Loucy (cell line): ENCODE measurements around the gene KLC4.

Experiments used
- H2AFZ ChIP-seq: fragments of 200-600 bp; sonication (generic); 2 replicates; pipeline ENCODE4 v1.6.0; 2016; ENCODE audit warnings: antibody characterized with exemption, mild to moderate bottlenecking, low read length, moderate library complexity
- H3F3A ChIP-seq: fragments of 200-600 bp; 2 replicates; pipeline ENCODE4 v1.6.0; 2016; ENCODE audit warnings: antibody characterized with exemption, low read depth, mild to moderate bottlenecking
- H3K27me3 ChIP-seq: fragments of 200-600 bp; sonication (generic); 2 replicates; pipeline ENCODE4 v1.6.1; 2014; ENCODE audit warnings: low read length, mild to moderate bottlenecking; ENCODE audit not compliant: insufficient read depth, poor library complexity, severe bottlenecking
- H3K36me3 ChIP-seq: fragments of 200-600 bp; sonication (generic); 2 replicates; pipeline ENCODE4 v1.6.1; 2016; ENCODE audit warnings: low read length; ENCODE audit not compliant: insufficient read depth
- H3K4me1 ChIP-seq: fragments of 200-600 bp; sonication (generic); 2 replicates; pipeline ENCODE4 v1.5.1; 2014; ENCODE audit warnings: low read length, mild to moderate bottlenecking; ENCODE audit not compliant: insufficient read depth, poor library complexity, severe bottlenecking
- H3K4me2 ChIP-seq: fragments of 200-600 bp; sonication (generic); 2 replicates; pipeline ENCODE4 v1.6.0; 2014; ENCODE audit warnings: antibody characterized with exemption, low read length, low read depth, mild to moderate bottlenecking; ENCODE audit not compliant: poor library complexity, severe bottlenecking
- H3K4me3 ChIP-seq: fragments of 200-600 bp; sonication (generic); 2 replicates; pipeline ENCODE4 v1.5.1; 2014; ENCODE audit warnings: low read length, mild to moderate bottlenecking, mixed read lengths; ENCODE audit not compliant: poor library complexity, severe bottlenecking
- H3K79me2 ChIP-seq: fragments of 200-600 bp; sonication (generic); 2 replicates; pipeline ENCODE4 v1.6.1; 2014; ENCODE audit warnings: low read length; ENCODE audit not compliant: insufficient read depth
- H3K9ac ChIP-seq: fragments of 200-600 bp; sonication (generic); 2 replicates; pipeline ENCODE4 v1.6.0; 2014; ENCODE audit warnings: mild to moderate bottlenecking, low read depth, low read length, moderate library complexity; ENCODE audit not compliant: poor library complexity, severe bottlenecking
- H3K9me2 ChIP-seq: fragments of 200-600 bp; sonication (generic); replicated peaks from 2 replicates; pipeline ENCODE4 v1.6.1; 2016; ENCODE audit warnings: low read depth, low read length, mixed read lengths
- H3K9me3 ChIP-seq: fragments of 200-600 bp; sonication (generic); 2 replicates; pipeline ENCODE4 v1.6.1; 2014; ENCODE audit warnings: mild to moderate bottlenecking, antibody characterized with exemption, low read length, low read depth; ENCODE audit not compliant: insufficient read depth
- H4K20me1 ChIP-seq: fragments of 200-600 bp; sonication (generic); 2 replicates; pipeline ENCODE4 v1.6.0; 2014; ENCODE audit warnings: antibody characterized with exemption, low read length, mild to moderate bottlenecking; ENCODE audit not compliant: insufficient read depth, poor library complexity, severe bottlenecking
- EZH2phosphoT487 ChIP-seq: fragments of 200-600 bp; IDR thresholded peaks from 2 replicates; pipeline ENCODE4 v1.6.1; 2018; ENCODE audit warnings: antibody characterized with exemption, mild to moderate bottlenecking, moderate library complexity, borderline replicate concordance
- TF ChIP-seq, protein P1 (sequence below): fragments of 200-600 bp; sonication (generic); conservative IDR thresholded peaks from 2 replicates; pipeline ENCODE4 v1.5.1; 2014; ENCODE audit warnings: mild to moderate bottlenecking, antibody characterized with exemption, low read length

KLC4 gene

DNA sequence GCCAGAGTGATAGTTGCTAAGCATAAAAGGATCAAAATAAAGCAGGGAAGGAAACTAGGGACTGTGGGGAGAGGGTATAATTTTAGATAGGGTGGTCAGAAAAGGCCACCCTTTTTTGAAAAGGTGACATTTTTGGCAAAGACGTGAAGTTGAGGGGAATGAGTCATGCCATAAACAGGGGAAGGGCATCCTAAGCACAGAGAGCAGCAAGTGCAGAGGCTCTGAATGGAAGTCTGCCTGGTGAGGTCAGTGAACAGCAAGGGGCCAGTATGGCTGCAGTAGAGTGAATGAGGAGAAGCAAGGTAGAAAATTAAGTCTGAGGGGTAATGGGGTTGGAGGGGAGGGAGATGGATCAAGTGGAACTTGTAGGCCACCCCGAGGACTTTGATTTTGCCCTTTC, 2.4 kb downstream of the KLC4 start:
- Histone ChIP-seq H3K4me1 (peaks cover 20% of the 10 kb centered on the region), H3K9ac (no peak overlapping the region), H4K20me1 (no peaks in the 10 kb centered on the region), H3K27me3 (no peaks in the 10 kb centered on the region), H3K9me2 (no peaks in the 10 kb centered on the region), H3K4me3 (no peak overlapping the region), H3K4me2 (no peak overlapping the region), H2AFZ (no peak overlapping the region), H3K9me3 (no peaks in the 10 kb centered on the region), H3K36me3 (no peaks in the 10 kb centered on the region), H3F3A (no peaks in the 10 kb centered on the region), H3K79me2 (peaks cover 32% of the 10 kb centered on the region)
- TF ChIP-seq EZH2phosphoT487: no peak
- TF ChIP-seq, protein P1, sequence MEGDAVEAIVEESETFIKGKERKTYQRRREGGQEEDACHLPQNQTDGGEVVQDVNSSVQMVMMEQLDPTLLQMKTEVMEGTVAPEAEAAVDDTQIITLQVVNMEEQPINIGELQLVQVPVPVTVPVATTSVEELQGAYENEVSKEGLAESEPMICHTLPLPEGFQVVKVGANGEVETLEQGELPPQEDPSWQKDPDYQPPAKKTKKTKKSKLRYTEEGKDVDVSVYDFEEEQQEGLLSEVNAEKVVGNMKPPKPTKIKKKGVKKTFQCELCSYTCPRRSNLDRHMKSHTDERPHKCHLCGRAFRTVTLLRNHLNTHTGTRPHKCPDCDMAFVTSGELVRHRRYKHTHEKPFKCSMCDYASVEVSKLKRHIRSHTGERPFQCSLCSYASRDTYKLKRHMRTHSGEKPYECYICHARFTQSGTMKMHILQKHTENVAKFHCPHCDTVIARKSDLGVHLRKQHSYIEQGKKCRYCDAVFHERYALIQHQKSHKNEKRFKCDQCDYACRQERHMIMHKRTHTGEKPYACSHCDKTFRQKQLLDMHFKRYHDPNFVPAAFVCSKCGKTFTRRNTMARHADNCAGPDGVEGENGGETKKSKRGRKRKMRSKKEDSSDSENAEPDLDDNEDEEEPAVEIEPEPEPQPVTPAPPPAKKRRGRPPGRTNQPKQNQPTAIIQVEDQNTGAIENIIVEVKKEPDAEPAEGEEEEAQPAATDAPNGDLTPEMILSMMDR: no peak

DNA sequence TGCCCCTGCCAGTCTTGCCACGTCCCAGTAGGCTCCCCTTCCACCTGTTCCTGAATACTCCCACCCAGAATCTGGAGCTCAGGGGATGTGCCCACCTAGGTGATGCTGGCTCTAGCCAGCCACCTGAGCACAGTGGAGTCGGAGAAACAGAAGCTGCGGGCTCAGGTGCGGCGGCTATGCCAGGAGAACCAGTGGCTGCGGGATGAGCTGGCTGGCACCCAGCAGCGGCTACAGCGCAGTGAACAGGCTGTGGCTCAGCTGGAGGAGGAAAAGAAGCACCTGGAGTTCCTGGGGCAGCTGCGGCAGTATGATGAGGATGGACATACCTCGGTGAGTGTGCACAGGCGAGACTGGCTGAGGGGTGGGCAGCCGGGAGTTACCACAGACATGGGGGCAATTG, 3.4 kb downstream of the KLC4 start:
- peaks cover 25% of the 10 kb centered on the region for H3K79me2 ChIP-seq
- no peak overlapping the region for H3K4me2 ChIP-seq
- no peak overlapping the region for H2AFZ ChIP-seq
- H4K20me1 ChIP-seq: no peaks in the 10 kb centered on the region
- no peaks in the 10 kb centered on the region for H3K9me3 ChIP-seq
- TF ChIP-seq EZH2phosphoT487: no peak
- TF ChIP-seq, protein P1: no peak
- no peak overlapping the region for H3K9ac ChIP-seq
- H3F3A ChIP-seq: no peaks in the 10 kb centered on the region
- H3K4me3 ChIP-seq: no peak overlapping the region
- H3K4me1 ChIP-seq: peaks cover 19% of the 10 kb centered on the region
- H3K36me3 ChIP-seq: no peaks in the 10 kb centered on the region
- no peaks in the 10 kb centered on the region for H3K9me2 ChIP-seq
- H3K27me3 ChIP-seq: no peaks in the 10 kb centered on the region

DNA sequence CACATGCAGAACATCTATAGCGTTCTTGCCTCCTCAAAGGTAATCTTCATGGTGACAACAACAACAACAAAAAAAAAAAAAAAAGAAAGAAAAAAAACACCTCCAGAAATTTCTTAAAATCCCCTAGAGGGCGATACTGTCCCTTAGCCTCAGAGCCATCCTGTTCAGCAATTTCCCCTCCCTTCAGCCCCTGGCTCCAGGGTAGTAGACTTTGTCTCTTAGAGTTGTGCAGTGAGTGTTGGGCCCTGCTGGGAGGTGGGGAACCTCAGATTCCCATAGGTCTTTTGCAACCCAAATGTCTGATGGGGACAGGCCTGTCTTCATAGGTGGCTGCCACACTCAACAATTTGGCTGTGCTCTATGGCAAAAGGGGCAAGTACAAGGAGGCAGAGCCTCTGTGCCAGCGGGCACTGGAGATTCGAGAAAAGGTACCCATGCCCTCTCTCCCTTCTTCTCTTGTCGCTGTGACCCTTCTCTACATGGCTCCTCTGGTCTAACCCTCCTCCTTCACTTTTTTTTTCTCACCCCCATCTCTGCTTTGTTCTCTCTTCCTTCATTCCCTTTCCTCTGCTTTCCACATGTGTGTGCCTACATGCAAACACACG, 10.7 kb downstream of the KLC4 start:
- no peaks in the 10 kb centered on the region for H3K9me3 ChIP-seq
- H3K4me1 ChIP-seq: peaks cover under 1% of the 10 kb centered on the region
- no peaks in the 10 kb centered on the region for H4K20me1 ChIP-seq
- no peak overlapping the region for H3K4me2 ChIP-seq
- no peaks in the 10 kb centered on the region for H3K36me3 ChIP-seq
- TF ChIP-seq, protein P1: peak; percentile 74
- TF ChIP-seq EZH2phosphoT487: no peak
- H3K27me3 ChIP-seq: no peaks in the 10 kb centered on the region
- no peaks in the 10 kb centered on the region for H3F3A ChIP-seq
- no peaks in the 10 kb centered on the region for H3K79me2 ChIP-seq
- no peak overlapping the region for H3K4me3 ChIP-seq
- H3K9me2 ChIP-seq: no peaks in the 10 kb centered on the region
- no peak overlapping the region for H2AFZ ChIP-seq
- H3K9ac ChIP-seq: peak overlapping the region; percentile 6
